HG02763 (cell line): ENCODE data around the gene SAXO2.
"Not testable (repeated sequence)": the region's sequence is repeated elsewhere in the genome, so short reads cannot be mapped to it uniquely, and the experiment has no call there.

ENCODE experiments used
- ATAC-seq: cut with Tn5 transposase; IDR thresholded peaks from one replicate; pipeline ENCODE4 v1.9.1; 2021; ENCODE audit warnings: mild to moderate bottlenecking, moderate library complexity; ENCODE audit not compliant: unreplicated experiment

Gene SAXO2, protein sequence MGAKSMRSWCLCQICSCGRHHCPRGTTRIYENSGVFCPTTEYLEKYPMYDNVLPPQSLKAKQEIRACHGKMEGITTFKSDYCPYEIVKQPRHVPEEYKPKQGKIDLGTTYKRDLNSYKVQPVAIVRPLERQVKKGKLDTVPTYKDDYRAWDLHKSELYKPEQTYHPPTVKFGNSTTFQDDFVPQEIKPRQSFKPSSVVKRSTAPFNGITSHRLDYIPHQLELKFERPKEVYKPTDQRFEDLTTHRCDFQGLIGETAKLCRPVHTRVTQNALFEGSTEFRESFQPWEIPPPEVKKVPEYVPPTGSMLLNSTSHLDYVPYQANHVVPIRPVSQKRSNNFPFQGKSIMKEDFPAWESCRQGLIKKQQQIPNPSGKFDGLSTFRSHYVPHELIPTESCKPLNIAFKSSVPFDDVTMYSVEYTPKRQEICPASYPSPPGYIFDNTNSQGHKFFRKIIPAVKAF

DNA sequence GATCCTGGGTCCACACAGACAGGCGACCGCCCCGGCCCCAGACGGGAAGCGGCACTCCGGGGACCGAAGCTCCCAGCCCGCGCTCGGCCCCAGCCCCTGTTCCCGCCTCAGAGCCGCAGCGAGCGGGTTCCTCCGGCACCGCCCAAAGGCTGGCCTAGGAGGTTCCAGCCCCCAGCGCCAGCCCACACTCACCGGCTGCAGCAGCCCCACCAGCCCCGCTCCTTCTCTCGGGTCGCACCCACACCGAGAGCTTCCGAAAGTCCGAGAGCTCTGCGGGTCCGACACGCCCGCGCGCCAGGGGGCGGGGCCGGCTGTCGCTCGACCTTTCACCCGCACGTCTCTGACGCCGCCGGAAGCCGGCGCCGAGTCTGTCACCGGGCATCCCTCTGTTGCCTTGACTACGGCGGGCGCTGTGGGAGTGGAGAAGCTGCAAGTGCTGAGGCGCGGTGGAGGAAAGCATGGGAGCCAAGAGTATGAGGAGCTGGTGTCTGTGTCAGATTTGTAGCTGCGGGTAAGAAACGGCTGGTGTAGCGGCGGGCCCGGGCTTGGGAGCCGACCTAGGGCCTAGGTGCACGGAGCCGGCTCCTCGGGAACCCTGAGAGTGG, at the start of gene SAXO2, which contains the start of gene EFL1:
TSS of gene SAXO2 (plus strand) at position 397 of the 605 bp plus-strand sequence. CDS start at position 459, 62 bp downstream.
TSS of gene EFL1 (minus strand) at position 313 of the 605 bp plus-strand sequence. CDS start 956 bp downstream, outside the sequence.
- ATAC-seq, result peak; percentile 96

DNA sequence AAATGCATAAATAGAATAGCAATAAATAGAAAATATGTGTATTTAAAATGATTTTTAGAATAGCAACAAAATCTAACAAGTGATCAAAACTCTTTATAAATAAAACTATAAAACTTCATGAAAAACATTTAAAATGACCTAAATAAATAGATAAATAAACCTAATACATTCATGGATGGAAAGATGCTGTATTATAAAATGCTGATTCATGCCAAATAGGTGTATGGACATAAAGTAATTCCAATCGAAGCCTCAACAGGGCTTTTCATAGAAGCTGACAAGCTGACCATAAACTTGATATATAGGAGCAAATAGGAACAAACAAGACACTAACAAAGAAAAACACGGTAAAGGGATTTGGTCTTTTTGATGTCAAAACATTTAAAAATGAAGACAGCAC, 46.5 kb upstream of the SAXO2 start:
- not testable (repeated sequence) for ATAC-seq

DNA sequence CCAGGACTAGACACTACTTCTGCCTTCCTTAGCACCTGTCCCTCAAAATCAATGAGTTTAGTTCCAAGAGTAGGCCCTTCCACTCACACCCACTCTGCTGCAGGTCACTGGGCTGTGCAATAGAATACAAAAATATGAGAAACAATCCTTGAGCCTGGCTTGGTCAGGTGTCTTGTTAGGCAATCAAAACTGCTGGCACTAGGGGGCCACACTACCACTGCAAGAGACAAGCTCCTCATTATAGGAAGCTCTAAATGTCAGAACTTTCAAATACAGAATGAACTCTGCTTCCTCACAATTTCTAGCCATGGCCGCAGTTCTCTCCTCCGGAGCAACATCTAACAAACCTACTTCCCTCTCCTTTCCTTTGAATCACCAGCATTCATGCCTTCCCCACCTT, 41.1 kb upstream of the SAXO2 start:
- ATAC-seq, result not testable (repeated sequence)

DNA sequence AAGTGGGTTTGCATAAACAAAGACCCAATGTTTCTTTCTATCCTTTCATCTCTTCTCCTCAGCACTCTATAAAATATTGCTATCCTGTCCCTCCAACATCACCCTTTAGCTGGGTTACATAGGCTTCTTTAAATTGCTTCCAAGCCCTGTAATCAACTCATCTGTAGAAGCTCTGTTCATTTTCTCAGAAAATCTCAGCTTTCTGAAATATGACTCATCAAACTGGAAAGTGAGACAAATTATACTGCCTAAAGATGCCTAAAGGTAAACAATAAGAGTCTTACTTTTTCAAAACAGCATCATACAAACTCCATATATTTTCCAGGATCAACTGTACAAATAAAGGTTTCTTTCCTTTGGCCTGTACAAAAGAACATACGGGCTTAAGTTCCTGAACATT, 33.9 kb upstream of the SAXO2 start:
- no peak for ATAC-seq

DNA sequence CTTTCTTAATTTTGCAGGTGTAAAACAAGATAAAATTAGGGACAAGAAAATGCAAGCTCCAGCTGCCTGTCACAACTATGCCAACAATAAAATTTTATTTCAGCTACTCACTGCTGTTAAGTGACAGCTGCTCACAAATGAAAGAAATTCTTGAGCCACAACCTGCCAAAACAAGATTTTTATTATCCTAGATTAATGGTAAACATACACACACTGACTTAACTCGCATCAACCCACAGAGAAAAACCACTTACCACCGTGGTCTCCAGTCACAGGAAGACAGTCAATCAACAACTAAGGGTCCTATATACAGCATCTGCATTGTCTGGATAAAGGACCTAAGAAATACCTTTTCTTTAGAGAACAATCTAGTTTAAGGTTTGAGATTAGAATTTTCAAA, 31.4 kb upstream of the SAXO2 start:
- no peak for ATAC-seq

DNA sequence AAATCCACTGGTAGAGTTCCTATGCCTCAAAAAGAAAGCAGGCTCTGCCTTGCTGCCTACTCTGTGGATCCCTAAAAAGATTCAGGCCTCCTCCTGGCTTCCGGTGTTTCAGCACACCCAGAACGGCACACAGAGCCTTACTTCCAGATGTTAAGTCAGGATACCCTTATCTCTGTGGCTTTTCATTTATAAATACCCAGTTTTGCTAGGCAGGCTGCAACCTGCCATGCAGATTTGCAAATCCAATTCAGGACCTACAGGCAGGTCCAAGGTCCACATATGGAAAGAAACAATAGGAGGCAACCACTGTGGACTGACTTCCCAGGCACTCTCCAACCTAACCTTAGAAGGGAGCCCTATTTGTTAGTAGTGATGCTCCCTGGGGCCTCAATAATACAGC, 30.8 kb upstream of the SAXO2 start:
- no peak for ATAC-seq

DNA sequence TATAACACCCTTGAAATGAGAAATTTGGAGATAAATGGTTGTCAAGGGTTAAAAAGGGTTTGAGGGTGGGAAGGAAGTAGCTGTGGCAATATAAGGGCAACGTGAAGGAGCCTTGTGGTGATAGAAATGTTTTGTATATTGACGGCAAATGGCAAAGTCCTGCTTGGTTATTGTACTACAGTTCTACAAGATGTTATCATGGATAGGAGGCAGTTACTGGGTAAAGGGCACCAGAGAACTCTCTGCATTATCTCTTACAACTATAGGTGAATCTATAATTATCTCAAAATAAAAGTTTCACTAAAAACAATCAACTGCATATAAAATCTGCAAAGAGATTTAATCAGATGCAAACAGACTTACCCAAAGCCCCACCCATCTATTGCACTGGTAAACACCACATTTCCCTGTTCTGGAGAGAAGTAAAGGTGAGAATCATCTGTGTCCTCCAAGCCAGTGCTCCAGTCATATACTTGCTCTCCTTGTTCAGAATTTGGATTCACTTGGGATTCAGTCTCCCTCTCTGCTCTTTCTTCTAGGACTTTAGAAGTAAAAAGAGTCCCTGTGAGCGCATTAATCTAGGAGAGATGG, 24.6 kb upstream of the SAXO2 start:
- ATAC-seq, result not testable (repeated sequence)

DNA sequence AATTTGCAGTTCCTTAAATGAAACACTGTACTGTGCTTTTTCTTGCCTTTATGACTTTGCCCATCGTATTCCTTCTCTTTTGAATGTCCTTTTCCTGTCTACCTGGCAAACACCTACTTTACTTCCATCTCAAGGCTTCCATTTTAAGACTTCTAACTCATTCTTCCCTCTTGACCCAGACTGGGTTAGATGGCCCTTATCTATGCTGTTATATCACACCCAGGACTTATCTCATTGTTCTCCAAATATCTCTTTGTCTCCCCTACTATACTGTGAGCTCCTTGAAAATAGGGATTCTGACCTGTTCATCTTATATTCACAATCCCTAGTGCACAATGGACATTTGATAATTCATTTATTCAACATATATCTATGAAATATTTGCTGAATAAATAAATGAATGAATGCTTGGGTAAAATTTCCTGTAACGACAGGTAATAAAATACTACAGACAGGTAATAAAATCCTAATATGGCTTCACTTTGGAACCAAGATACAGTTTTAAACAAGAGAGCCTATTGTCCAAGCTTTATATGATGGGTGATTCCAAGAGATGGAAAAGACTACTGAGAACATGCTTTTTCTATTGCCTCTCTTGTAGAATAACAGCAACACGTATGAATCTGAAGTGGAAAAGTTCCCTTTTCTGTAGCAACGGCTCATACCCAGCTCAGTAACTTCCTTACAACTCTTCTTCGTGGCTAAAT, 22.8 kb upstream of the SAXO2 start:
- no peak for ATAC-seq

DNA sequence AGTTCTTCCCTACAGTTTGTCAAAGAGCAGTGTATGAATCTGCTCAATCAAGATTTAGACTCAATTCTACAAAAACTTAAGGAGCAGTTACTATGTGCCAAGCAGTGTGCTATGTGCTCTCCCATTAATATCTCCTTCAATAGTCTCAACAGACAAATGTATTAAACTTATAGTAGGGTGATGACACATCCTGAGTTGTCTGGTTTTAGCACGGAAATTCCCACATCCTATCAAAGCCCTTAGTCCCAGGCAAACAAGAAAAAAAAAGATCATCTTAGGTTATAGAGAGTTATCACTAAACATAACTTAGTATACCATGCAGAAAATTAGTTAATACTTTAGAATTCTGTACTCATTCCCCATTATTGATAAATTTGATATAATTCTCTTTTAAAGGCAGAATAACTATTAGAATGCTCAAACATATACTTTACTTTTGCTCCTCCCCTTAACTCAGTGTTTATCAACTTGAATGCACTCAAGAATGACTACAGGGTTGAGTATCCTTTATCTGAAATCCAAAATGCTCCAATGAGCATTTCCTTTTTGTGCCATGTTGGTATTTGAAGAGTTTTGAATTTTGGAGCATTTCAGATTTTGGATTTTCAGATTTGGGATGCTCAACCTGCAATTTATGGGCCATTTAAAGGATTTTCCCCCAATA, 20.6 kb upstream of the SAXO2 start:
- ATAC-seq, result not testable (repeated sequence)

DNA sequence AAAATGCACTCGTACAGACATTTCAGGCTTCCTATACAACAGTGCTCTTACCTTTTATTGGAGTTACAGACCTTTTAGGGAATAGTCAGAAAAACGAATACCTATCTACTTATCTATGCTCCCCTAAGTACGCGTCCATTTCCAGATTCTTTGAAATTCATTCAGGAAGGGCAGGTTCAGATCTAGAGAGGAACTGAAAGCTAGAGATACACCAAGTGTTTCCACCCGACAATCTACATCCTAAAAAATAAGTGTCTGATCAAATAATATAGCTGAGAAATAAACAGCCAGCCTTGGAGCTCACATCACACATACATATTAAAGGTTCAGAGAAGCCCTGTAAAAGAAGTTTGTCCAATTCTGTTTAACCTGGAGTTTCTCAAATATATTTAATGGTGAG, 19.0 kb upstream of the SAXO2 start:
- not testable (repeated sequence) for ATAC-seq

DNA sequence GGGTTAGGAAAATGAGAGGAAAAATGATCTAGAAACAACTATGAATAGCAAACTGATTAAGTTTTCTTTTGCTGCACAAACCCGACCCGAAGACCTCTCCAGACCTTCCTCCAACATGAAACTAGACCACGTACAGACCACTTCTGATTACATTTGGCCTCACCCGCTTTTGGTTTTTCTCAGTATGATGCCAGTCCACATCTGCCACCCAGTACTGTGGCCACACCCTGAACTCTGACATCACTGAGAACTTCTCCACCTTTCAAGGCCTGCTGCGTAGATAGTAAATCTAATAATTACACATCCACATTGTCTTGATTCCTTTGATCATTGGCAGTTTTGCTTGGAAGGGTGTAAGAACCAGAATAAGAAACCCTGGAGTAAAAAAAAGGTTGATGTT, 16.7 kb upstream of the SAXO2 start:
- ATAC-seq, result not testable (repeated sequence)

DNA sequence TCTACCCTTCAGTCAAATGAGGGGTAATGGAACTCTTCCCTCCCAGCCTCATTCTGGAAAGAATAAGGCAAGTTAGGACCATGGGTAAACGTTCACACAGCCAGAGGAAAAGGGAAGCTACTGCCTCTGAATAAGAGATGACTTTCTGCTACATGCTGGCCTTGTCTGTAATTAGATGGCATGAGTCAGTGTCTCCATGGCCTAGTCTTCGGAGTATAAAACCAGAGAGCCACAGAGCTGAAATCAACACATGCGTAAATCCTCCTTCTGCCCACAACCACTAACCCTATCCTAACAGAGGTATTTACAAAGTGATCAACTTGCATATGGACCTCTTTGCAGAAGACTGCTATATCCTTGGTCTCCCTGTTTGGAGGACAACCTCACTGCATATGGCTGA, 14.4 kb upstream of the SAXO2 start:
- not testable (repeated sequence) for ATAC-seq

DNA sequence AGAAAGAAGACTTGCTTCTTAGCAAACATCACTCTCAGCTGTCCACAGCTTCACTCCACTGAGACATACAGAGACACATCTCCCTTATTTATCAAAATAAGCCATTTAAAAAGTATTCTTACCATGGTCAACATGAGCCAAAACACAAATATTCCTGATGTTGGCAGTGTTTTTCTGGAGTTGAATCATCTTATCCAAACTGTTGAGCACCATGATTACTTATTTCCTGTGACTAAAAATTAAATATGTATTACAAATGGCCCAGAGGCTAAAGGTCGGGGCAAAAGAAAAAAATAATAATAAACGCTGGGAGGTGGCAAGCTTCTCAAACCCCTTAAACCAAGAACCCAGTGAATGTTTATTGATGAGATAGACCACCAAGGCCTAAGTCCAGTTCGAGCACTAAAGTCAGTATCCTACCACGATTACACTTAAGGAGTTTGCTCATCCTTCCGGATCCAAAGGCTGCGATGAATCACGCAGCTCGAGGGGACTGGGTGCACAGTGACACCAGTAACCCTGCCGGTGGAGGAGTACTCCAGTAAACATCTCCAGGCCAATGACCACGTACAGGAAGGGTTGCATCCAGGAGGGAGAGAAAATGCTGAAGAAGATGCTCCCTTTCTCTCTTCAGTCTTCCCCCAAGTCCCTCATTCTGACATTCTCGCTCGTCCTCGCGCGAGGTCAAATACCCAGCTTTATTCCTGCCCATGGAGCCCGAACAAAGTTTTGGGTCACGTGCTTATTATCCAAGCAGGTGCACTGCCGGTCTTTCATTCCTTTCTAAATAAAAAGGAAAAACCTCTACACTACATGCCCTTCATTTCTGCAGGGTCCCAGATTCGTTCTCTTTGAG, 824 bp upstream of the SAXO2 start:
- ATAC-seq, result peak; percentile 24

DNA sequence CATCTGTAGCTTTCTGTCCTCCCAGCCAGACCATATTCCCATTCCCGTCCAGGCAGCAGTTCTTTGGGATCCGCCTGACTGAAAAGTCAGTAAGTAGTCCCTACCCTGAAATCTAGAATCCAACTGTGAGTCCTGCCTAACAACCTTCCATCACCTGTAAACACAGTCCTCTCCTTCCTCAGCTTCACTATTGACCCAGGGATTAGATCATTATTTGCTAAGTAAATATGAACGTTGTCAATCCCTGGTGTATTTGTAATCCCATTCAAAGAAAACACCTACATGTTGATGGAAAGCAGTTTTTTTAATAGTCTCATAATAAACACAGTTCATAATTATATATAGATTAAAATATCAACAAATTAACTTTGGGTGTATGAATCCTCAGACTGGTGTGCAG, 732 bp downstream of the SAXO2 start:
- no peak for ATAC-seq

DNA sequence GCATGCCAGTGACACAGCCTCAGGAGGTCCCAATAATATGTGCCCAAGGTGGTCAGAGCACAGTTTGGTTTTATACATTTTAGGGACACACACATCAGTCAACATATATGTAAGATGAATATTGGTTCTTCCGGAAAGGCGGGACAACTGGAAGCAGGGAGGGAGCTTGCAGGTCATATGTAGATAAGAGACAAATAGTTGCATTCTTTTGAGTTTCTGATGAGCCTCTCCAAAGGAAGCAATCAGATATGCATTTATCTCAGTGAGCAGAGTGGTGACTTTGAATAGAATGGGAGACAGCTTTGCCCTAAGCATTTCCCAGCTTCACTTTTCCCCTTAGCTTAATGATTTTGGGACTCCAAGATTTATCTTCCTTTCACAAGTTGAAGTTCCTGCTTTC, 4.5 kb downstream of the SAXO2 start:
- not testable (repeated sequence) for ATAC-seq

DNA sequence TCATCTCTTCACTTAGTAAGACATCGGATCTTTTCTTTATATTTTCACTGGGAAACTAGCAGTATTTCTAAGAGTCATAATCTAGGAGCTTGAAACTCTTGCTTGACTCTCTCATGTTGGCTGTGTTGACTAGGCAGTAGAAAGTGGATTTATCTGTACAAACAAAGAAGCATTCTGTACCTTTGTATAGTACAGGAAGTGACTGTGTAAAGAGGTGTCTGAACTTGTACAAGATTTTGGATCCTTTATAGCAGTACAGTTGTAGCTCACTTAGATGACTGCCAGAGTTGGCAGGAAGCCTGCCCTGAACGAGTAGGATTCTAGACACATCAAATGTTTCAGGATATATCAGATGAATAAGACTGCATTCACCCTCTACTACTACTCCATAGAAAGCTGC, 5.8 kb downstream of the SAXO2 start:
- ATAC-seq, result not testable (repeated sequence)

DNA sequence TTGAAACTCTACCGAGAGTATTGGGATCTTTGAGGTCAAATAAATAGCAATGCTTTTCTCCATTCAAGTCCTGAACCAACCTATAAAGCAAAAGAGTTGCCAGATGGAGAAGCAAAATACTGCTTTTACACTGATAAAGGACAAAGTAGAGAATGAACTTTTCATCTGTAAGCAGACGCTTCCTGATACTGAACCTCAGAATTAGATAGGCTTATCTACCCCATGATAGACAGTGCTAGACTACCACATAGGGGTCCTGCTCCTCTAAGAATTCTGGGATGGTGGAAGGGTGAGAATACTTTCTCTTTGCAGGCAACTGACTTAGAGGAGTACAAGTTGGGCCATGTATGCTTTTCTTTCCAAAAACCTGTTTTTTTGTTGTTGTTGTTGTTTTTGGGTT, 9.5 kb downstream of the SAXO2 start:
- ATAC-seq, result no peak

DNA sequence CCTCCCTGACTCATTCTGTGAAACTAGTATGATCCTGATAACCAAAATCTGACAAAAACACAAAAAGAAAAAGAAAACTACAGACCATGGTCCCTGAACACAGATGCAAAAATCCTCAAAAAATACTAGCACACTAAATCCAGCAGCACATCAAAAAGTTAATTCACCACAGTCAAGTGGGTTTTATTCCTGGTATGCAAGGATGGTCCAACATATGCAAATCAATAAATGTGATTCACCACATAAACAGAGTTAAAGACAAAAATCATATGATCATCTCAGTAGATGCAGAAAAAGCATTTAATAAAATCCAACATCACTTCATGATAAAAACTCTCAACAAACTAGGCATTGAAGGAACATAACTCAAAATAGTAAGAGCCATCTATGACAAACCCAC, 12.8 kb downstream of the SAXO2 start:
- no peak for ATAC-seq

DNA sequence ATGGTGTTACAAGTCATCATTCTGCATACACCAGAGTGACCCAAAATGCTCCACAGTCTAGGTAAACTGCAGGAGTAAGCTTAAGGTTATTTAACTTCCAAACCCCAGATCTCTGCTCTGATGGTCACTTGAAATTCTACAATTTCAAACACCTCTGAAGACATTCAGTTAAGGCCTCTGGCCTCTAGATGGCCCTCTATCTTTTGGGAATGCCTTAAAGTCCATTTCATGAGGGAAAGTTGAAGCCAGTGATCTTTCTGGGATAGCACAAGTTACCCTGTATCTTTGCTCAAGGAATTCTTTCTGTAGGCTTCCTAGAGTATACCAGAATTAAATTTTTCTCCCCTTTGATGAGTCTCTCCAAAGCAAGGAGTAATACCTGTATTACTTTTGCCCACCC, 18.7 kb downstream of the SAXO2 start:
- not testable (repeated sequence) for ATAC-seq

DNA sequence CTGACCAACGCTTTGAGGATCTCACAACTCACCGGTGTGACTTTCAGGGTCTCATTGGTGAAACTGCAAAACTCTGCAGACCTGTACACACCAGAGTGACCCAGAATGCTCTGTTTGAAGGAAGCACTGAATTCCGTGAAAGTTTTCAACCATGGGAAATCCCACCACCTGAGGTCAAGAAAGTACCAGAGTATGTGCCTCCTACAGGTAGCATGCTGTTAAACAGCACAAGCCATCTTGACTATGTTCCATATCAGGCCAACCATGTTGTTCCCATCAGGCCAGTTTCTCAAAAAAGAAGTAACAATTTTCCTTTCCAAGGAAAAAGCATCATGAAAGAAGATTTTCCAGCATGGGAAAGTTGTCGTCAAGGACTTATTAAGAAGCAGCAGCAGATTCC, 19.8 kb downstream of the SAXO2 start:
- not testable (repeated sequence) for ATAC-seq
